ENCODE data around the gene OTOG. TPM values are rescaled to one million over a fixed set of nuclear protein-coding genes. Genes with fewer than 3 reads are reported as not detected.

OTOG gene
- total and polyA plus RNA-seq, 2 of the 8 experiments (the other 6 are each of a cell fraction or from before 2014, with no cell fraction given): 0.41 to 1.5 TPM

DNA sequence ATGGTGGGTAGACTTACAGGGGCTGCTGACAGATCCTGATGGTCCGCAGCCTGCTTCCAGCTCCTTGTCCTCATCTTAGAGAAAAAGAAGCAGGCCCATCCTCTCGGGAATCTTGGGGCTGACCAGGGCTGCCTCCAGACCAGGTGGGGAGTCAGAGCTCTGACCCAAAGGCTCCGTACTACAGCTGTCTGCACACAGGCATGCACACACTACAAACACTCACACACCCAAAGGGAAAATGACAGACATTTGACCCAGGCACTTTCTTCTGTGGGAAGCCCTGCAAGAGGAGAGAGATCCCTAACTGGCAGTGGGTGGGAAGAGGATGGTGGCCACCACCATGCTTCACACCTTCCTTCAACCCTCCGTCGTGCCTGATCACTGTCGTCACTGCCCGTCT is 125.4 kb downstream of the OTOG start:
- Histone ChIP-seq H3K4me1 (replicated peaks in 1 of 4; ENCODE audit: control insufficient read depth in 3 of 4, insufficient read depth in 4 of 4, low read length in 3 of 4) (no peaks in the 10 kb centered on the region), H3K56ac (replicated peaks; ENCODE audit: insufficient read length, low read depth, low read length) (no peak overlapping the region), H3K9ac (replicated peaks in 1 of 4; ENCODE audit: extremely low read depth in 1 of 4, low read depth in 3 of 4, low read length in 3 of 4) (no peak overlapping the region), H4K91ac (replicated peaks; ENCODE audit: insufficient read length, low read length) (no peak overlapping the region), H2AK5ac (ENCODE audit: low read depth, low read length) (no peak overlapping the region), H3K4me2 (ENCODE audit: insufficient read depth in 1 of 2, low read depth in 2 of 2, low read length in 2 of 2) (no peak overlapping the region), H2AFZ (ENCODE audit: low read length) (no peak overlapping the region), H2BK12ac (ENCODE audit: low read depth, low read length) (no peak overlapping the region), H2BK120ac (replicated peaks; ENCODE audit: low read depth, low read length) (no peak overlapping the region), H3K18ac (ENCODE audit: extremely low read depth, low read length) (no peak overlapping the region), H2BK15ac (ENCODE audit: low read length) (no peak overlapping the region), H3K23me2 (ENCODE audit: low read depth, low read length) (no peaks in the 10 kb centered on the region), H3K27me3 (replicated peaks in 1 of 4; ENCODE audit: control insufficient read depth in 3 of 4, extremely low read depth in 1 of 4, insufficient read depth in 3 of 4, low read length in 3 of 4) (peaks cover 0 to 6% (median 0%) of the 10 kb centered on the region in 4 experiments; a peak in 2 of 7 replicates), H3K23ac (ENCODE audit: insufficient read length) (no peak overlapping the region), H4K20me1 (replicated peaks in 1 of 2; ENCODE audit: control insufficient read depth in 1 of 2, insufficient read depth in 2 of 2, low read length in 2 of 2) (no peaks in the 10 kb centered on the region), H3K14ac (ENCODE audit: insufficient read length) (no peak overlapping the region), H4K8ac (ENCODE audit: extremely low read depth, insufficient read depth, low read length) (no peak overlapping the region), H2BK5ac (ENCODE audit: low read depth, low read length) (no peak overlapping the region), H2BK20ac (ENCODE audit: low read length) (no peak overlapping the region), H3K27ac (ENCODE audit: low read depth, low read length) (no peak overlapping the region), H3K36me3 (ENCODE audit: control insufficient read depth in 2 of 4, insufficient read depth in 4 of 4, low read length in 3 of 4) (no peaks in the 10 kb centered on the region), H3K4me3 (ENCODE audit: extremely low read depth in 1 of 4, insufficient read depth in 2 of 4, low read depth in 3 of 4, low read length in 4 of 4) (no peak overlapping the region), H3K79me2 (ENCODE audit: control insufficient read depth in 1 of 2, insufficient read depth in 2 of 2, low read length in 2 of 2) (no peaks in the 10 kb centered on the region), H3K9me3 (ENCODE audit: insufficient read depth in 2 of 2, low read depth in 1 of 2, low read length in 1 of 2) (0 out of 4 replicates have a peak, but pooled peaks cover 3% of the 10 kb centered on the region in 2 experiments), H3K4ac (replicated peaks; ENCODE audit: insufficient read length, low read depth, low read length) (no peak overlapping the region), H3K79me1 (ENCODE audit: low read depth, low read length) (no peaks in the 10 kb centered on the region), H4K5ac (ENCODE audit: insufficient read length, low read depth, low read length) (no peak overlapping the region)
- DNase-seq (ENCODE audit: low read depth in 1 of 2, low spot score in 2 of 2) (no peak), FAIRE-seq (no peak)
- CTCF ChIA-PET (ENCODE audit: partially characterized antibody): interaction anchor here (0.7 to 2.1 kb wide), 10 partner anchors 10 to 343 kb away, joined by 3 to 6 read pairs (median 4); partner anchors contain the start of gene MYOD1
- 92% methylated on average over 6 of the region's 7 CpGs; no CpG with 5 or more reads in 1 of the 2 experiments for WGBS, 2 experiments (ENCODE audit: extremely low coverage in 1 of 2, insufficient coverage in 1 of 2, insufficient read length in 1 of 2, insufficient replicate concordance in 2 of 2, low coverage in 1 of 2, low lambda C conversion rate in 2 of 2, missing lambda C conversion rate in 1 of 2)
- POLR2A ChIA-PET (ENCODE audit: partially characterized antibody): no interaction called here
- TF ChIP-seq, protein P1, sequence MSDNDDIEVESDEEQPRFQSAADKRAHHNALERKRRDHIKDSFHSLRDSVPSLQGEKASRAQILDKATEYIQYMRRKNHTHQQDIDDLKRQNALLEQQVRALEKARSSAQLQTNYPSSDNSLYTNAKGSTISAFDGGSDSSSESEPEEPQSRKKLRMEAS (IDR thresholded peaks at IDR 0.05): no peak
- TF ChIP-seq NANOG (IDR thresholded peaks at IDR 0.05; ENCODE audit: insufficient read depth, low read depth, low read length, poor library complexity, severe bottlenecking) (no peak), SRF (IDR thresholded peaks at IDR 0.05; ENCODE audit: low read depth, low read length) (no peak), YY1 (IDR thresholded peaks at IDR 0.05; ENCODE audit: low read depth, low read length) (no peak), EP300 (IDR thresholded peaks at IDR 0.05; ENCODE audit: borderline replicate concordance in 1 of 2, low read depth in 2 of 2, low read length in 2 of 2) (no peak), BRCA1 (IDR thresholded peaks at IDR 0.05; ENCODE audit: low read depth, low read length) (no peak), RNF2 (IDR thresholded peaks at IDR 0.05; ENCODE audit: borderline replicate concordance, low read depth, low read length, missing control alignments, poor library complexity, severe bottlenecking) (no peak)
